ENCODE results near the gene ZNF594.

- TF ChIP-seq EP300 (IDR thresholded peaks at IDR 0.05) (no peak), POLR2A (IDR thresholded peaks at IDR 0.05) (no peak), CTCF (IDR thresholded peaks at IDR 0.05) (no peak)
These were observed 2.7 kb upstream of the ZNF594 start for GRCh38 chr17:5194346-5194745.

Measured in suprapubic skin (tissue), 3 donors.